Measurements from ENCODE around the gene BPIFB3. TPM values are rescaled to one million over a fixed set of nuclear protein-coding genes. Genes with fewer than 3 reads are reported as not detected.

BPIFB3 gene
- polyA plus RNA-seq, 1 donor (not counting 4 experiments of a cell fraction or from before 2014, with no cell fraction given) = not detected

- dilution Hi-C loops (cut with MboI; ENCODE audit: extremely low pct_ligation_motif_present, low sequenced_read_pairs) = no loop called here
- Histone ChIP-seq H4K20me1 (ENCODE audit: control insufficient read depth, extremely low read depth, insufficient read depth, low read length) (no peaks in the 10 kb centered on the region), H2AFZ (ENCODE audit: control insufficient read depth, low read length) (no peak overlapping the region), H3K4me2 (ENCODE audit: control insufficient read depth, extremely low read depth, insufficient read depth, low read depth, low read length) (no peak overlapping the region), H3K9me1 (ENCODE audit: control insufficient read depth, extremely low read depth, insufficient read depth, low read length) (no peaks in the 10 kb centered on the region), H3K9ac (ENCODE audit: control insufficient read depth, extremely low read depth, insufficient read depth, low read length) (no peak overlapping the region), H3K36me3 (ENCODE audit: control insufficient read depth in 2 of 2, extremely low read depth in 1 of 2, insufficient read depth in 2 of 2, low read length in 2 of 2) (no peaks in the 10 kb centered on the region), H3K9me3 (ENCODE audit: control insufficient read depth, low read depth, low read length) (no peaks in the 10 kb centered on the region), H3K4me1 (ENCODE audit: control insufficient read depth, extremely low read depth, insufficient read depth, low read length) (no peaks in the 10 kb centered on the region), H3K4me3 (ENCODE audit: control insufficient read depth in 2 of 3, extremely low read depth in 1 of 3, insufficient read depth in 2 of 3, low read depth in 1 of 3, low read length in 3 of 3) (no peak overlapping the region), H3K79me2 (ENCODE audit: control insufficient read depth, insufficient read depth, low read length) (no peaks in the 10 kb centered on the region), H3K27ac (ENCODE audit: control insufficient read depth, insufficient read depth, low read length) (no peak overlapping the region), H3K27me3 (ENCODE audit: control insufficient read depth, extremely low read depth, insufficient read depth, low read length) (no peaks in the 10 kb centered on the region)
- FAIRE-seq (no peak), DNase-seq (ENCODE audit: low read depth, low spot score) (no peak)
- no peak for TF ChIP-seq CTCF (optimal IDR thresholded peaks at IDR 0.05 in 1 of 3, IDR thresholded peaks at IDR 0.05 in 1 of 3, conservative IDR thresholded peaks at IDR 0.05 in 1 of 3; ENCODE audit: extremely low read depth in 1 of 3, insufficient read depth in 2 of 3, low read length in 3 of 3)
- TF ChIP-seq EZH2 (IDR thresholded peaks at IDR 0.05; ENCODE audit: low read length) = no peak
Measured at GRCh38 chr20:33025318-33025876, 28.3 kb upstream of the BPIFB3 start.

GRCh38 chr20:33026072-33026778 lies 27.5 kb upstream of the BPIFB3 start:
- Histone ChIP-seq H3K4me1 (ENCODE audit: control insufficient read depth, extremely low read depth, insufficient read depth, low read length) (no peaks in the 10 kb centered on the region), H3K4me3 (ENCODE audit: control insufficient read depth in 2 of 3, extremely low read depth in 1 of 3, insufficient read depth in 2 of 3, low read depth in 1 of 3, low read length in 3 of 3) (no peak overlapping the region), H3K9me1 (ENCODE audit: control insufficient read depth, extremely low read depth, insufficient read depth, low read length) (no peaks in the 10 kb centered on the region), H3K36me3 (ENCODE audit: control insufficient read depth in 2 of 2, extremely low read depth in 1 of 2, insufficient read depth in 2 of 2, low read length in 2 of 2) (no peaks in the 10 kb centered on the region), H4K20me1 (ENCODE audit: control insufficient read depth, extremely low read depth, insufficient read depth, low read length) (no peaks in the 10 kb centered on the region), H3K9ac (ENCODE audit: control insufficient read depth, extremely low read depth, insufficient read depth, low read length) (no peak overlapping the region), H2AFZ (ENCODE audit: control insufficient read depth, low read length) (no peak overlapping the region), H3K27ac (ENCODE audit: control insufficient read depth, insufficient read depth, low read length) (no peak overlapping the region), H3K27me3 (ENCODE audit: control insufficient read depth, extremely low read depth, insufficient read depth, low read length) (no peaks in the 10 kb centered on the region), H3K4me2 (ENCODE audit: control insufficient read depth, extremely low read depth, insufficient read depth, low read depth, low read length) (no peak overlapping the region), H3K79me2 (ENCODE audit: control insufficient read depth, insufficient read depth, low read length) (no peaks in the 10 kb centered on the region), H3K9me3 (ENCODE audit: control insufficient read depth, low read depth, low read length) (no peaks in the 10 kb centered on the region)
- no peak for FAIRE-seq
- dilution Hi-C loops (cut with MboI; ENCODE audit: extremely low pct_ligation_motif_present, low sequenced_read_pairs) = no loop called here
- DNase-seq (ENCODE audit: low read depth, low spot score) = no peak
- TF ChIP-seq CTCF (optimal IDR thresholded peaks at IDR 0.05 in 1 of 3, IDR thresholded peaks at IDR 0.05 in 1 of 3, conservative IDR thresholded peaks at IDR 0.05 in 1 of 3; ENCODE audit: extremely low read depth in 1 of 3, insufficient read depth in 2 of 3, low read length in 3 of 3) (no peak), EZH2 (IDR thresholded peaks at IDR 0.05; ENCODE audit: low read length) (no peak)
